Right cardiac atrium (tissue), 5 donors: ENCODE measurements around the gene NET1. TPM values are rescaled to one million over a fixed set of nuclear protein-coding genes. Genes with fewer than 3 reads are reported as not detected.

Source experiments
- ATAC-seq, 2 donors: fragments of 200-7000 bp; cut with Tn5 transposase; one replicate each; pipeline versions ENCODE4 v1.8.0 to v1.9.1; 2020; ENCODE audit warnings: moderate library complexity in 2 of 2, mild to moderate bottlenecking in 1 of 2
- DNase-seq, 3 donors: peaks; one replicate each; pipeline ENCODE4 v3.0.0-alpha.2; 2020
- H3K27ac ChIP-seq: one replicate; pipeline ENCODE4 v1.5.1; 2013; ENCODE audit warnings: mild to moderate bottlenecking, low read length, control low read depth, moderate library complexity
- H3K27me3 ChIP-seq: one replicate; pipeline ENCODE4 v1.6.1; 2013; ENCODE audit not compliant: control insufficient read depth, insufficient read depth
- H3K4me1 ChIP-seq: one replicate; pipeline ENCODE4 v1.6.1; 2013; ENCODE audit warnings: low read length; ENCODE audit not compliant: control insufficient read depth, insufficient read depth
- H3K4me3 ChIP-seq: one replicate; pipeline ENCODE4 v1.5.1; 2013; ENCODE audit warnings: low read length, control low read depth
- H3K9me3 ChIP-seq: one replicate; pipeline ENCODE4 v1.6.1; 2013; ENCODE audit warnings: low read length; ENCODE audit not compliant: control insufficient read depth
- WGBS: extraction: QIAGEN DNeasy Blood & Tissue Kit; methylation state at CpG from one replicate; pipeline ENCODE4 v1.1.7; 2013; 5-methylcytosine and 5-hydroxymethylcytosine counted together
- intact Hi-C, 4 donors: fragments of 100-400 bp; cut with DNase I; formaldehyde crosslinking; loops; one replicate each; pipeline versions ENCODE4 v1.11.0 to v1.14.0; 2022 to 2023
- polyA plus RNA-seq: library from polyadenylated mRNA; stranded (reverse); fragments of 200-250 nt; gene quantifications from one replicate; pipeline ENCODE4 v1.2.3, GENCODE V29; 2013
- total RNA-seq, 4 donors: library from RNA; stranded (reverse); fragmentation: NEBNext Ultra II Directional; extraction: Animal tissue kit (Norgen Biotek cat#: 25700); gene quantifications; one replicate each; pipeline ENCODE4 v1.2.1, GENCODE V29; 2021
- donor health status: healthy with polysubstance abuse.
- donor health status: DM: no; HTN: yes; CAD: no.
- donor health status: DM: no; HTN: no; CAD: no.
- donor health status: DM: no; HTN: yes; CAD: no; lungs with severe emphysema.
- donor health status: DM: yes; HTN: yes; CAD: no.

Gene NET1
- total and polyA plus RNA-seq, 5 donors, result 6.7 to 26.6 (median 16.9) TPM

DNA sequence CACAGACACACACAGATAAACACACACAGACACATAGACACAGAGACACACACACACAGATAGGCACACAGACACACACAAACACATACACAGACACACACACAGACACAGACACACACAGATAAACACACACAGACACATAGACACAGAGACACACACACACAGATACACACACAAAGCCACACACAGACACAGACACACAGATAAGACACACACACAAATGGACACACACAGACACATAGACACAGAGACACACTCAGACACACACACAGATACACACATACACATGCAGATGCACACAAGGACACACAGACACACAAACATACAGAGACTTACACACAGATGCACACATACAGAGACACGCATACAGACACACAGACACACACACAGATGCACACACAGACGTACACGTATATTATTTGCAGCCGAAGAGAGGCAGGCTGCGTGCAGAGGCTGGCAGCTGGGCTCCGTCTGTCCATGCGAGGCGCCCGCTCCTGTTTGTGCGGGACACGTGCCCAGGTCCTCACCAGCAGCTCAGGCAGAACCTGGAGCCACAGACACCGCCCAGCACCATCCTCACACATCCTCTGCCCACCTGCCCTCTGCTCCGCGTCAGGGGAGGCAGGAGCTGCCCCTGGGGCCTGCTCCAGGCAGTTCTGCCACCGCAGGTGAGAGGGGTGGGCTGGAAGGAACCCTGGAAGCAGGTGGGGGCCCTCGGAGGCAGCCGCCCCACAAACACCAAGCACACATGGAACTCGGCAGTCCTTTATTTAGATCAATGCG is 85.8 kb downstream of the NET1 start:
- intact Hi-C loops, result no loop called here
- ATAC-seq (peak in 1 of 2 donors; percentile 8), DNase-seq (peak in 1 of 3 donors; percentile 9)
- H3K4me3 ChIP-seq, result no peak overlapping the region
- no peaks in the 10 kb centered on the region for H3K27me3 ChIP-seq
- no peak overlapping the region for H3K27ac ChIP-seq
- 90% methylated on average over 19 of the region's 19 CpGs for WGBS
- no peaks in the 10 kb centered on the region for H3K9me3 ChIP-seq
- no peaks in the 10 kb centered on the region for H3K4me1 ChIP-seq

DNA sequence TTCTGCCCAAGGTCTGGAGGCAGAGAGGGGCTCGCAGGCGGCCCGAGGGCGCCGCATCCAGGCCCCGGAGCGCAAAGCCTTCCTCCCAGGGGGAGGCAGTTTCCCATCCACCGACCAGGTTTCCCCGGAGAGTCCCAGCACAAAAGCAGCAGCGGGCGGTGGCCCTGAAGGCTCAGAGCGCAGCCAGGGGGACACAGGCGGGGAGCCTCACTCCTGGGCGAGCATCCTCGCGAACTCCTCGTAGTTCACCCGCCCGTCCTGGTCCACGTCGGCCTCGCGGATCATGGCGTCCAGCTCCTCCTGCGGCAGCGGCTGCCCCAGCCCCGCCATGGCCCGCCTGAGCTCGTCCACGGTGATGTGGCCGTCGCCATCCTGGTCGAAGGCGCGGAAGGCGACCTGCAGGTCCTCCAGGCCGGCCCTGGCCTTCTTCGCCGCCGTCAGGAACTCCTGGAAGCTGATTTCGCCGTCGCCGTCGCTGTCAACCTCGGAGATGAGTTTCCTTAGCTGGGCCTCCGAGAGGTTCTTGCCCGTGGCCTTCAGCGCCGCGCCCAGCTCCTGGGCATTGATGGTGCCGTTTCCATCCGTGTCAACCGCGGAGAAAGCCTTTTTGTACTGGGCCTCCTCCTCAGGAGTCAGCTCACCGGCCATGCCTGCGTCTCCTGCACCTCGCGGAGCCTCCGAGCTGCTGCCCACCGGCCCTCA is 86.6 kb downstream of the NET1 start:
- H3K4me1 ChIP-seq, result no peaks in the 10 kb centered on the region
- 94% methylated on average over 61 of the region's 61 CpGs for WGBS
- H3K27ac ChIP-seq, result no peak overlapping the region
- intact Hi-C loops, result no loop called here
- no peaks in the 10 kb centered on the region for H3K27me3 ChIP-seq
- ATAC-seq (peak in 1 of 2 donors; percentile 8), DNase-seq (peak in 1 of 3 donors; percentile 32)
- H3K9me3 ChIP-seq, result no peaks in the 10 kb centered on the region
- no peak overlapping the region for H3K4me3 ChIP-seq

DNA sequence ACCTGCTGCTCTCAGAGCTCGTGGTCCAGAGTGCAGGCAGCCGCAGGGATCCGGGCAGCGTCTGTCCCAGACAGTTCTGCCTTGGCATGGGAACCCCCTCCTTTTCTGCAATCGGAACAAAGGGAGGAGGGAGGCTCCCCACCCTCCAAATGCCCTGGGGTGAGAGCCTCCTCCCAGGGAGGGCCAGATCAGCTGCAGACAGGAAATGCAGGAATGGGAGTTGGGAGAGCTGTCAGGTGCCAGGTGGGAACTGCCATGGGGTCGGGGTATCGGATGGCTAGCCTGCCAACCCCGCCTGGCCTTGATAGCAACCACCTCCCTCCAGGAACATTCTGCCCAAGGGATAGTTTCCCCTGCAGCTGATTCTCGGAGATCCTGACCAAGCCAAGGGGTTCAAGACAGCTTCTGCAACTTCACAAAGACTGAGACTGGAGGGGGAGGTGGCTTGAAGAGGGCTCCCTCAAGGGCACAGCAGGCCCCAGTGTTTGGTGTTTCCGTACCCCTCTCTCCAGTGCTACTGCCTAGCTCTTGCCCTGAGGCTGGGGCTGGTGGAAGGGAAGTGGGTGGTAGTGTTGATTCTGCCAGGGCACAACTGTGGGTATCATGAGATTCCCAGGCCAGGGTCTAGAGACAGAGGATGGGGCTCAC is 87.3 kb downstream of the NET1 start, which contains the start of gene CALML5:
TSS of gene CALML5 (minus strand) at position 78 of the 648 bp plus-strand sequence. CDS start 132 bp downstream, outside the sequence.
- Histone ChIP-seq H3K27ac (no peak within 1 kb of the TSS), H3K4me1 (no peaks in the 10 kb centered on the region), H3K9me3 (no peaks in the 10 kb centered on the region), H3K27me3 (no peaks in the 10 kb centered on the region), H3K4me3 (no peak within 1 kb of the TSS)
- WGBS, result 88% methylated on average over 10 of the region's 10 CpGs
- no peak for DNase-seq
- intact Hi-C loops, result no loop called here
- ATAC-seq, result no peak

DNA sequence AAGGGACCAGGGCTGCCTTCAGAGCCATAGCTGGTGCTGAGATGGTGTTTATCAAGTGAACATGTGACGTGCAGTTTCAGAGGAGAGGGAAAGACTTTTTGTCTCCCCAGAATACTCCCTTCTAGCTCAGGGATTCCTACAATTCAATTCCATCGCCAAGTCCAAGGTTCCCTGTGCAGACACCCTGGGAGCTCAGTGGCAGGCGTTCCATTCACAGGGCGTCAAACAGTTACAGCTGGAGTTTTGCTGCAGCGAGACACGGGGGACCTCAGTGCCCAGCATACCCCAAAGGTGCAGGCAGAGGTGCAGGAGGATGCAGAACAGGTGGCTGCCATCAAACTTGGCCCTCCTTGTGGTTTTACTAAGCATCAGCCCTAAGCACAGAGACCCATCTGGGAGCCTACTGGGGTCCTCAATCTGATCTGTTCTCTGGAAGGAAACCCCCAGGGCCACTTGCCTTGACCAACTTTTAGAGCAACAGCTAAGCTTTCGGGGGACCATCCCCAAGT is 87.9 kb downstream of the NET1 start:
- Histone ChIP-seq H3K27me3 (no peaks in the 10 kb centered on the region), H3K4me3 (no peak overlapping the region), H3K9me3 (no peaks in the 10 kb centered on the region), H3K27ac (no peak overlapping the region), H3K4me1 (no peaks in the 10 kb centered on the region)
- ATAC-seq (no peak), DNase-seq (peak in 1 of 3 donors; percentile 6)
- WGBS, result 91% methylated on average over 7 of the region's 7 CpGs
- intact Hi-C loops, result no loop called here

DNA sequence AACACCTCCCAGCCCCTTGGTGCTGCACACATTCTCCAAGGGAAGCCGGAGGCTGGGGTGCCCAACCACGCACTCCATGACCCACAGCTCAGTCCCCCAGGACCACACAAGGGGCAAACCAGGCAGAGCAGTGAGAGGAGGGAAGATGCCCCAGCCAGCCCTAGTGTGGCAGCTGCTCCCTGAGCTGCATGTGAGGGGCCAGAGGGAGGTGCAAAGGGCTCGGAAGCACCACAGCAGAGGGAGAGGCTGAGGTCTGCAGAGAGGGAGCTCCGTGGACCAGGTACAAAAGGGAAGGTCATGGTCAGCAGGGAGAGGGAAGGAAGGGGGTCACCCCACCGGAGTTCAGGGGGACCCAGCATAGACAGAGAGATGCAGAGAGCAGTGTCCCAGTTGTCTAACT is 88.6 kb downstream of the NET1 start:
- H3K27ac ChIP-seq, result no peak overlapping the region
- H3K27me3 ChIP-seq, result no peaks in the 10 kb centered on the region
- peak in 1 of 3 donors; percentile 4 for DNase-seq
- 82% methylated on average over 5 of the region's 5 CpGs for WGBS
- H3K4me3 ChIP-seq, result no peak overlapping the region
- no peaks in the 10 kb centered on the region for H3K9me3 ChIP-seq
- no peaks in the 10 kb centered on the region for H3K4me1 ChIP-seq
- no peak for ATAC-seq
- intact Hi-C loops, result no loop called here

DNA sequence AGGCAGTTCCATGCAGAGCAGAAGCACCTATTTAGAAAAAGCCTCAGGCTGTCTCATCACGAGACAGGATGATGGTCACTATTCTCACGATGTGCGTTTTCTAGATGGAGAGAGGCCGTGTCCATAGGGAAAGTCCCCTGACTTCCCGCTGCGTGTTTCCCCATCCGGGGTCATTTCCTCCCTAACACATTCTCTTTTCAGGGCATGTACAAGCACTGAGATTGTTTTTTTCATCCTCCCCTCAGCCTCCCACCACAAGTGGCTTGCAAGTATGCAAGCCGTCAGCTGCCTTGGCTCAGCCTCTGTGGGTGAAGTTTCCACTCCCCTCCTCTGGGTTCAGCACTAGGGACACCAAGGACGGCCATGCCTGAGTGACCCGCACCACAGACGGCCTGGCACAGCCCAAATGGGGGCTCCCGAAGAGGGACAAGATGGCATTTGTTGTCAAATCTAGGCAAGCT is 89.7 kb downstream of the NET1 start:
- WGBS, result 57% methylated on average over 12 of the region's 12 CpGs
- Histone ChIP-seq H3K9me3 (no peaks in the 10 kb centered on the region), H3K4me1 (no peaks in the 10 kb centered on the region), H3K4me3 (no peak overlapping the region), H3K27ac (no peak overlapping the region), H3K27me3 (no peaks in the 10 kb centered on the region)
- DNase-seq, result no peak
- intact Hi-C loops, result no loop called here
- no peak for ATAC-seq

DNA sequence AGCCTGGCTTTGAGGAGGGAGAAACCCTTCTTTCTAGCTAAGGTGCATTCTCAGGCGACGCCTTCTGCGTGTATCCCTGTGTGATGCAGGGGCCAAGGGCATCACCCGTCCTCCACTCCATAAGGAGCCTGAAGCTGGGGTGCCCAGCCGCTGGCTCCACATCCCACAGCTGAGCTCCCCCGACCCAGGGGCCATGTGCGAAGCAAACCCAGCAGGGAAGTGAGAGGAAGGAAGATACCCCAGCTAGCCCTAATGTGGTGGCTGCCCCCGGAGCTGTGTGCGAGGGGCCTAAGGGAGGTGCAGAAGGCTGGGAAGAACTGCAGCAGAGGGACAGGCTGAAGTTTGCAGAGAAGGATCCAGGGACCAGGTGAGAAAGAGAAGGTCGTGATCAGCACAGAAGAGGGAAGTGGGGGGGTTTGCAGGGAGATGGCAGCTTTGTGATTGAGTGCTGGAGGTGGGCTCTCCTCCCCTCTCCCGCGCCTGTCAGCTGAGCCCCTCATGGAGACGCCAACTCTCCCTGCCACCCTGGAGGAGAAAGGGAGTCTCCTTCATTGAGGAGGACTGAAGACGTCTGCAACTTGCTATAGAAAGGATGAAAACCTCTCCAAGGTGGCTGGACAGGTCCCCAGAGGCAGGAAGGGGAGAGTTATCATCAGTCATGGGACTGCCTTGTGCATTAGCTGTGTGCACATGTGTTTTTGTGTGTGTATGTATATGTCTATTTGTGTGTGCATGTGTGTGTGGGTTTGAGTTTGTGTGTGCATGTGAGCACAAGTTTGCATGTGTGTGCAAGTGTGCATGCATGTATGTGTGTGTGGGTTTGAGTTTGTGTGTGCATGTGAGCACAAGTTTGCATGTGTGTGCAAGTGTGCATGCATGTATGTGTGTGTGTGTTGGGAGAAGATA is 90.5 kb downstream of the NET1 start:
- Histone ChIP-seq H3K4me3 (no peak overlapping the region), H3K27me3 (no peaks in the 10 kb centered on the region), H3K4me1 (no peaks in the 10 kb centered on the region), H3K9me3 (no peaks in the 10 kb centered on the region), H3K27ac (no peak overlapping the region)
- intact Hi-C loops, result no loop called here
- ATAC-seq (no peak), DNase-seq (no peak)
- 84% methylated on average over 14 of the region's 14 CpGs for WGBS

DNA sequence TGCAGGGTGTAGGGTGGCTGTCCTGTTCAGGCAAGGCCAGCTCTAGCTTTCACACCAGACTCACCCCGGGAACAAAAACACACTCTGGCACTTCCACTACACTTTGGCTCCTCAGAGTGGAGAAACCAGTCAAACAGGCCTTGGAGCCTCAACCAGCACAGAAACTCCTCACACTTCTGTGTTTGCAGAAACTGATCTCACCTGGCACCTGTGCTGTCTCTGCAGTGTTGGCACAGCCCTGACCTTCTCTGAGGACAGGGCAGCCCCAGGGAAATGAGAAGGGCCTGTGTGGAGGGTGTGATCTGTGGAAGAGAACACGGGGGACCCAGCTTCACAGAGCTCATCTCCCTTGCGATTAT is 91.1 kb downstream of the NET1 start:
- intact Hi-C loops, result no loop called here
- Histone ChIP-seq H3K4me3 (no peak overlapping the region), H3K27ac (no peak overlapping the region), H3K9me3 (no peaks in the 10 kb centered on the region), H3K27me3 (no peaks in the 10 kb centered on the region), H3K4me1 (no peaks in the 10 kb centered on the region)
- no peak for DNase-seq
- WGBS, result 77% methylated on average over 3 of the region's 3 CpGs
- ATAC-seq, result no peak

DNA sequence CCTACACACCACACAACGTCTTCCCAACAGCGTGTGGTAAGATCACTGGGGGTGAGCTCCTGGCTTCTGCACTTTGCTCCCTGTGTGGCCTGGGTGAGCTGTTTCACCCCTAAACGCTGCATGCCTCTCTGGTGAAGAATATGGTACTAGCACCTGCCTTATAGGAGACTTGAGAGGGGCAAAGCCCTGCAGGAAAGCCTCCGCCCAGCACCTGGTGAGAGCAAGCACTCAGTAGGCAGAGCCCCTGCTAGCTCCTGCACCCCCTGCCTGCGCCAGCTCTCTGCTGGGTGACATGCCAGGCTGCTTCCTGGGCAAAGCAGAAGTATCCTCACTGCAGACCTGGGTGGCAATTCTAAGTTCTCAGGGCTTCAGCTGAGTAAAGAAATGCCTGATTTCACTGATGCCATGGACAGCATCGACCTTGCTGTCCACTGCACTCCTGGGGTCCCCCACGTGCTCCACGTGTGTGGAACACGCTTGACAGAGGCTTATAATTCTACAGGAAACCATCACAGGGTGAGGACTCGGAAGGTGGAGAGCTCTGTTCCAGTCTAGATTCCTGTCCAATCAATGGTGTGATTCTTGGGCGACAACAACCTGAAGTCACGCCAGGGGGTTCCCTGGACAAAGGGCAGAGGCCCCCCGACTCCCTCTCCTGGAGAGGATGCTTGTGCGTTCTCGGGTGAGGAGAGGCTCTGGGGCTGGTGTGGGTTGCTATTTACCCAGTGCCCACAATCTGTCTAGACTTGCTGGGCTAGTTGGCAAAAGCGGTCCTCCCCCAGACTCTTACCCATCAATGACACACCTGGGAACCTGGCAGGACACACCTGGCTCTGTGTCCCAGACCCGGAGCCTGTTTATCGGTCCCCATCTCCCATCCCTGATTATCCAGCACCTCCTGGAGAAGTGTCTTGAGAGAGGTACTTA is 92.1 kb downstream of the NET1 start:
- DNase-seq, result no peak
- Histone ChIP-seq H3K9me3 (no peaks in the 10 kb centered on the region), H3K27me3 (no peaks in the 10 kb centered on the region), H3K4me3 (no peak overlapping the region), H3K4me1 (no peaks in the 10 kb centered on the region), H3K27ac (no peak overlapping the region)
- WGBS, result 81% methylated on average over 18 of the region's 18 CpGs
- intact Hi-C loops, result no loop called here
- no peak for ATAC-seq
